IPS-NIHi7 (cell line): ENCODE measurements around the gene KCNQ2.
"Not testable (repeated sequence)": the region's sequence is repeated elsewhere in the genome, so short reads cannot be mapped to it uniquely, and the experiment has no call there.

Source experiments
- DNase-seq: peaks from one replicate; pipeline ENCODE4 v3.0.0; 2012; ENCODE audit warnings: mixed read lengths; ENCODE audit errors: extremely low spot score

Gene KCNQ2

GRCh38 chr20:63490416-63490815 lies 18.0 kb upstream of the KCNQ2 start:
- DNase-seq = no peak

DNA sequence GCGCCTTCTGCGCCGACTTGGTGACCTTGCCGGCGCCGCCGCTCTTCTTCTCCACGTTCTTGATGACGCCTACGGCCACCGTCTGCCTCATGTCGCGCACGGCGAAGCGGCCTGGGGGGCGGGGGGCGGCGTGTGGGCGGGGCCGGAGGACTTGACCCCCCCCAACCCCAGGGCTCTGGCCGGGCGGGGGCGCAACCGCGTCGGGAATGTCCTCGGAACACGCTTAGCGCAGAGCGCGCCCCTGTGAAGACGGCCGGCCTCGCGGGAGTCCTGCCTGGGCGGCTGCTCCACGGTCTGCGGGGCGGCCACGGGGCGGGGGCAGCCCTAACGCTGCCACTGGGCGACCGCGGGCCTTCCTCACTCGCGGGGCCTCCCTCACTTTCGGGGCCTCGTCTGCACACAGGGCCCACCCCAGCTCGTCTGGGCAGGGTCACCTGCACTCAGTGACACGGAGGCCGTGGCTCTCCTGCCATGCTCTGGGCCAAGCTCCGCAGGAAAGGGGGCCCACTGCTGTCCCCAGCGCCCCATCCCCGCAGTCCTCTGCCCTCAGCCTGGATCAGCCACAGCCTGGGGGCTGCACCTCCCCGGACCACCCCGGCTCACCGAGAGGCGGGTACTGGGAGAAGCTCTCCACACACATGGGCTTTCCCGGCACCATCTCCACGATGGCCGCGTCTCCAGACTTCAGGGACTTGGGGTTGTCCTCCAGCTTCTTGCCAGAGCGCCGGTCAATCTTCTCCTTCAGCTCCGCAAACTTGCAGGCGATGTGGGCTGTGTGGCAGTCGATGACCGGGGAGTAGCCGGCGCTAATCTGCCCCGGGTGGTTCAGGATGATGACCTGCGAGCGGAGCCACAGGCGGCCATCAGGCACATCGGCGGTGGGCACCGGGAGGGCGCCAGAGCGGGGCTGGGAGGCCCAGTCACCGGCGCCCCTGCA lies 16.1 kb upstream of the KCNQ2 start:
- no peak for DNase-seq

GRCh38 chr20:63487781-63488241 lies 15.4 kb upstream of the KCNQ2 start:
- no peak for DNase-seq

- no peak for DNase-seq
Observed at GRCh38 chr20:63487116-63487764, 14.8 kb upstream of the KCNQ2 start.

DNA sequence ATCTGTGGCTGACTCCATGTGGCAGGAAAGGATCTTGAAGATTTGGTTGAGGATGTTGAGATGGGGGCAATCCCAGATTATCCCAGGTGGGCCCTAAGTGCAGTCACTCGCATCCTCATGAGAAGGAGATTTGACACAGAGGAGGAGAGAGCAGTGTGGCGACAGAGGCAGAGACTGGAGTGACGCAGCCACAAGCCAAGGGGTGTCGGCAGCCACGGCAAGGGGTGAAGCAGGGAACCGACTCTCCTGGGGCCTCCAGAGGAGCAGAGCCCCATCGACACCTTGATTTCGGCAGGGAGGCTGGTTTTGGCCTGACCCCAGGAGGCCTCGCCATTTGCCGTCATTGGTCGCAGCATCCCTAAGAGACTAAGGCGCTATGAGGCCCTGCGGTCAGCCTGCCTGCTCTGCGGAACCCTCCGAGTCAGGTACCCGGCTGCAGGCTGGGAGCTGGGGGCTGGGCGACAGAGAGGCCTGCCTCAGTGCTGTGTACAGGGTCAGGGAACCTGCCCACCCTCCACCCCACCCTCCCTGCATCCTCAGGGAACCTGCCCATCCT lies 13.9 kb upstream of the KCNQ2 start:
- no peak for DNase-seq

- no peak for DNase-seq
Observed at GRCh38 chr20:63484651-63485403, 12.4 kb upstream of the KCNQ2 start.

DNA sequence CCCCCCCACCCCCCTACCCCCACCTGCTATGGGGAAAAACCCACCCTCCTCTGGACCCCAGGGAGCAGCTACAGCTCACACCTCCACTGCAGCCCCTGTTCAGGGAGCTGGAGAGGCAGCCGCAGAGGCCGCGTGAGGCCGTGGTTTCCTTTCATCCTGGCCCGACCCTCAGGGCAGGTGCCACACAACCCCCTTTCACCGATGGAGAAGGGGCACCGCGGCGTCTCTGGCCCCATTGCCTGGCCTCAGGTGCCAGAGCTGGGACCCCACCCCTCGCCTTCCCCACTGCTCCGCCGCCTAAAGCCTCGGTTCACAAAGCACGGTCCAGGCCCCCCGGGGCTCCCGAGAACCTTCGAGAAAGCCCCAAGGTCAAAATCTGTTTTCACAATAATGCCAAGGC lies 11.8 kb upstream of the KCNQ2 start:
- no peak for DNase-seq

- peak; percentile 69 for DNase-seq
Observed at GRCh38 chr20:63483834-63484233, 11.4 kb upstream of the KCNQ2 start.

- no peak for DNase-seq
Observed at GRCh38 chr20:63482021-63482587, 9.6 kb upstream of the KCNQ2 start.

GRCh38 chr20:63481503-63481902 lies 9.0 kb upstream of the KCNQ2 start:
- no peak for DNase-seq

DNA sequence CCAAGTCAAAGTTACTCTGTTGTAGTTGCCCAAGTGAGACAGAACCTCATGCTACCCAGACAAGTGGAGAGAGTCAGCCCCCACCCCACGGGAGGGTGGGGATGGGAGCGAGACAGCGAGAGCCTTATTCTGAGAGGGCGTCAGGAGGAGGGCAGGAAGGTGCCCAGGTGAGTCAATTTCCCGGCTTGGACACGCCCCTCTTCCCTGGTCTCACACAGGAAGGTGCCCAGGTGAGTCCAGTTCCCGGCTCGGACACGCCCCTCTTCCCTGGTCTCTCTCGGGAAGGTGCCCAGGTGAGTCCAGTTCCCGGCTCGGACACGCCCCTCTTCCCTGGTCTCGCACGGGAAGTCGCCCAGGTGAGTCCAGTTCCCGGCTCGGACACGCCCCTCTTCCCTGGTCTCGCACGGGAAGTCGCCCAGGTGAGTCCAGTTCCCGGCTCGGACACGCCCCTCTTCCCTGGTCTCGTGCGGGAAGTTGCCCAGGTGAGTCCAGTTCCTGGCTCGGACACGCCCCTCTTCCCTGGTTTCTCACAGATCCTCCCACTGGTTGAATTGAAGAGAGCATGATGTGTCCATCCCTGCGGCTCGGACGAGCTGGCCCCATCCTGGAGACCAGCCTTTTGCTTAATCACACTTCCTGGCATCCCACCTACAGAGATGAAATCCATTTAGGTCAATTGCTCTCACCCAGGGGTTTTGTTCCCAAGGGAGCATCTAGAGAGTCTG lies 7.4 kb upstream of the KCNQ2 start:
- DNase-seq = not testable (repeated sequence)

GRCh38 chr20:63478346-63479302 lies 6.2 kb upstream of the KCNQ2 start:
- DNase-seq = no peak

DNA sequence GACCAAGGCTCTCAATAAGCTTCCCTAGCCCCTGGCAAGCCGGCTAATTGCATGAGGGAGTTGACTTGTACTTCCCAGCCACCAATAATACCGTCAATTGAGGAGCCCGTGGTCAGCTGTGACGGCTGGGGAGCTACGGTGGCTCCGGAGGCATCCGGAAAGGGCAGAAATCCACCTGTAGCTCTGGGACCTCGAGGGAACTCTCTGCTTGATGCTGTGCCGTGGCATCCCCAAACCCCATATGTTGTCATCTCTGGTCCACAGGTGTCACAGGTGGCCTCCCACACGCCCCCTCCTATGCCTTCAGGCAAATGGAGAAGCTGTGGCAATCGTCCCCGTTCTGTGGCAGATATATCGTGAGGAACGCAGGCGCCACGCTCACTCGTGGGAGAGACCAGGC lies 5.5 kb upstream of the KCNQ2 start:
- no peak for DNase-seq

DNA sequence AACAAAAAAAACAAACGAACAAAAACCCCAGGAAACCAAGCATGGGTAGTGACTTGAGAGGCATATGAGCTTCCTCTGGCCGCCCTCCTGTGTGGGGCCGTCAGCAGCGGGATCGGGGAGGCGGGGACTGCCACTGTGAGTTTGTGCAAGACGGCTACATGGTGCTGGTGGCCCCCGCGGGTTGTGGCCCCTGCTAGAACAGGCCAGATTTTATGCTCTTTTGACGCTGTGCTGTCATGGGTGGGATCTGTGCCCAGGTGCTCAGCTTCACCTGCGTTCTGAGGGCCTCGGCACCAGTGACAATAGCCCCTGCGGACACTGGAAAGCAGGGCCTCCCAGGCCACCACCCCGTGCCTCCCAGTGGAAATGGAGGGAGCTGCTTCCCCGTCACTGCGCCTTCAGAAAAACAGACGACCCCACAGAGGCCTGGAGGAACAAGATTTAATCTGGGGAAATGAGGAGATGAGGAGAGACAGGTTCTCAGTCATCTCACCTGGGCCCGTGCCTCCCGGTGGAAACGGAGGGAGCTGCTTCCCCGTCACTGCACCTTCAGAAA lies 4.7 kb upstream of the KCNQ2 start:
- no peak for DNase-seq

- peak; percentile 84 for DNase-seq
Observed at GRCh38 chr20:63475209-63475608, 2.8 kb upstream of the KCNQ2 start.

DNA sequence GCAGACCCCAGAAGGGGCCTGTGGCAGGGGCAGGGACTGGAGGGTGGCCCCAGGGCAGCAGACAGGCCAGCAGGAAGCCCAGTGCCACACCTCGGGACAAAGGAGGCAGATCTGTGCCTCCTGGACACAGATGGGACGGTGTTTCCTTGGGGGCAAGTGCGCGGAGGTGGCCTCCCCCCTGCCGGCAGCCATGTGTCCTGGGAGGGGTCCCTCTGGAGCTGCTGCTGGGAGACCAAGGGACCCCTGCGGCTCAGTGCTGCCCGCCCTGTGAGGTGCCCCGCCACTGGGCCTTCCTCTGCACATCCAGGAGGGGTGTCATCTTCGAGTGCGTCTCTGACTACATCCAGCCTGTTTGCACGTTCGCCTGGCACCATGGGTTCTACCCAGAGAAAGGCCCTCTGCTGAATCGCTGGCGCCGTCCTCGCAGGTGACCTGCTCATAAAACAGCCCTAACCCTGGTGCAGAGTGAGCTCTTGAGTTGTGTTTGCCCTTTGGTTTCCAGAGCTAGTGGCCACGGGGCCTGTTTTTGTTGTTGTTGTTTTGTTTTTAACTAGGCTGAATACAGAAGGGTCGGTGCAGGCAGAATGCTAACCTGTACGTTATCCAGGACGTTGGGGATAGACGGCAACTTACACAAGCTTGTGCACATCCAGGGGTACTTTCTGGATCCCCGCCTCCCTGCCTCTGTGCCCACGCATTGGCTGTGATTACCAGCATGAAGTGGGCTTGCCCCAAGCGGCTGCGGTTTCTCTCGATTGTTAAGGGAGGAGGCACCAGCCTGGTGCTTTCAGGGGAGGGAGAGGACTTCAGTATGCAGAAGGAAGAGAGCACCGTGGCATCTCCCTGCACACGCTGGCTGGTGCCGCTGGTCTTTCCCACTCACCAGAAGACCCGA lies 1.3 kb upstream of the KCNQ2 start:
- no peak for DNase-seq

- DNase-seq = no peak
Observed at GRCh38 chr20:63472862-63473390, 471 bp upstream of the KCNQ2 start.

- DNase-seq = peak; percentile 61
Observed at GRCh38 chr20:63471717-63471980, 806 bp downstream of the KCNQ2 start.
